ENCODE data around the gene TTC24.
"Not testable (repeated sequence)": the region's sequence is repeated elsewhere in the genome, so short reads cannot be mapped to it uniquely, and the experiment has no call there.

The TTC24 gene

DNA sequence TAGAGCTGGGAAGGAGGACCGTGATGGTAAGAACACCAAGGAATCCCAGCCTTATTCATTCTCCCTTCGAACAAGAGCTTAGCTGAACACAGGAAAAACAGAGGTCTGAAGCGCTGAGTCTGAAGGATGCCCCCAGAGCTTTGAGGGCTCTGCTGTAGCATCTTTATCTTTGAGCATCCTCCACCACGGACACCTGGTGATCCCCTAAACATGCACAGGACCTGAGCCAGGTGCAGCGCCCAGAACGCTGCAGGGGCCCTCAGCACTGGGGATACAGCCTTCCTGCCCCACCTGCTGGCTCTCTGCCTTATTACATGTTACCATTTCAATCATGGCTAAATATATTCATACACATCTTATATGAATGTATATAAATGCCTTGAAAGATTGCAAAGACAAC lies 29.5 kb downstream of the TTC24 start:
- DNase-seq (ENCODE audit: low spot score) = peak; percentile 63

- not testable (repeated sequence) for DNase-seq (ENCODE audit: low spot score)
These were observed 30.5 kb downstream of the TTC24 start for GRCh38 chr1:156610072-156610471.

DNA sequence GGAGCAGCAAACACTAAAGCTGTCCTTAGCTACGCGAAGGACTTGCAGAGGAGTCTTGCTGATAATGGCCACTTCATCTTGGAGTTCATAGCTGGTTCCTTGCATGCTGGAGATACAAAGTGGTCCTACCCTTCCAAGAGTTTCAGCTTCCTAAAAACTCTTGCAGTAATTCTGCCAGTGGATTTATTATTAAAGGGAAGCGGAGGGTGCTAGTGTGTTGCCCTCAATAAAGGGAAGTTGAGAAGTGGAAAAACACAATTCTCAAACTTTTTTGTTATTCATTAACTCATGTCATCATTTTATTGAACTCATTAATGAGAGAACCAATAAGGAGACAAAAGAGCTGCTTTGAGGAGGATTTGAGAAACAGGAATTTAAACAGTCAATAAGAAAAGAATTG lies 33.1 kb downstream of the TTC24 start:
- no peak for DNase-seq (ENCODE audit: low spot score)

DNA sequence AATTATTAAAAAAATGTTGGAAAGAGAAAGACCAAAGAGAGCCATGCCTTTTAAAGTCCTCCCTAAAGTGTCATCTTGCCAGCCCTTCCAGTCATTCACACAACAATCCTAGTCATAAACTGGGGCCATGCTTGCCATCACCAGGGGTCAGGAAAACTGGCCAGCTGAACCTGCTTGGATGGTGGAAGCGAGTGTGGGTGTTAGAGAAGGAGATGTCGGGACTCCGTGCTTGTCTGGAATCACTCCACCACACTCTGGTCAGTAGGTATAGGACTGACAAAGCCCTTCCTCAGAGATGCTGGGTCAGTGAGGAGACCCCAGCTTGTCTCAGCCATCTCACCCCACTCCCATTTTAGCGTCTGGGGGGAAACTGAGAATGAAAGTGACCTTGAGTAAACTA lies 36.4 kb downstream of the TTC24 start:
- no peak for DNase-seq (ENCODE audit: low spot score)

DNA sequence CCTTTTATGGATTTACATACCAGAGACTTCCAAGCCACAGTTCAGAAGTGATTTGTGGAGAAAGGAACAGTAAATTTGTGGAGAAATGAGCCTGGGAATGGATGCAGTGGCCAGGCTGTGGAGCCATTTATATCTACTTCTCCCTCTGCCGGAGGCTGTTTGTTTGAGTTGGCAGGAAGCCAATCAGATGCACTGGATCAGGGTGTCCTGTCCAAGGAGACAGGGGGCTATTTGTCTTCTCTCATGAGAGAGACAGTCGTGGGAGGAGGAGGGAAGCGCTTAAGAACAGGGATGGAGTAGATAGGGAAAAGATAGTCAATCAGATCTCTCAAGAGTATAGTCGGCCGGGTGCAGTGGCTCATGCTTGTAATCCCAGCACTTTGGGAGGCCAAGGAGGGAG lies 36.9 kb downstream of the TTC24 start:
- DNase-seq (ENCODE audit: low spot score) = no peak

DNA sequence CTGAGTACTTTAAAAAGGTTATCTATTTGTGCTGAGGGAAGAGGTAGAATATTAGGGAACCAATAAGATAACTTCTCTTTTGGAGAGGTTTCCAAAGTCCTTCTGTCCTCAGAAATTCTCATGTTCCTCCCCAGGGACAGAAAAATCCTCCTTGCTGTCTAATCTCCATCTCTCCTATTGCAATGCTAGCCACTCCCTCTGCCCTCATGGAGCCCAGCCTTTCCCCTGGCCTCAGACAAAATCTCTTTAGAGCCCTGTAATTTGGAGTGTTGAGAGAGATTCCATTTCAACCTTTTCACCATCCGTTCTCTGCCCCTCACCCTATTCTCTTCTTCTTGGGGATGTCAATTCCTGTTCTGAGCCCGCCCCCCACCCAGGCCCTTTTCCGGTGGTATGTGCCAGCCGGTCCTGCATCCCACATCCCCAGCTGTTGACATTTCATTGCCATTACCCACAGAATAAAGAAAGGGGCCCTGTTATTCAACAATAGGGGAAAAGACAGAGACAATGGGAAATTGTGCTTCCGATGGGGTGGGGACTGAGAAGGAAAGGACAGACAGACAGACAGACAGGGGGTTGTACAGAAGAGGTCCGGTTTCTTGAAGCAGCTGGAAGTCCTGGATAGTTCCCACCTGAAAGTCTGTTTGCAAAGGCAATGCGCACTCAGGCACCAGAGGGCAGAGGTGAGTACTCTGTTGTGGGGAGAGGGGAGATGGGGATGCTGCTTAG lies 39.5 kb downstream of the TTC24 start, which contains the start of gene HAPLN2:
TSS of gene HAPLN2 (plus strand) at position 563 of the 729 bp plus-strand sequence. CDS start 4,076 bp downstream, outside the sequence.
- no peak for DNase-seq (ENCODE audit: low spot score)

DNA sequence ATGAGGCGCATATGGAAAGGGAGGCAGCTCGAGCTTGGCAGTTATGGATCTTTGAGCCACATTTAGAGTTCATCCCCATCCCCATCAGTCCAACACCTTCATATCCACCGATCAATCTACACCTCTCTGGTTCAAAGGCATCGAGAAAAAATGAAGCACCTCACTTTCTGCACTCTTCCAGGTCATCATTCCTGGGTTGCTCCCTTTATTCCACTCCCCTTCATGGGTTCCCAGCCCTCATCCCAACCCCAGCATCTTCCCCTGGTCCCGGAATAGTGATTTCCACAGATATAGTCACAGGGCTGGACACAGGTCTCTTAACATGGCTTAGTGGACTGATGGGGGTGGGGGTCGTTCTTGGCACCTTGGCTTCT lies 40.0 kb downstream of the TTC24 start:
- DNase-seq (ENCODE audit: low spot score) = no peak

DNA sequence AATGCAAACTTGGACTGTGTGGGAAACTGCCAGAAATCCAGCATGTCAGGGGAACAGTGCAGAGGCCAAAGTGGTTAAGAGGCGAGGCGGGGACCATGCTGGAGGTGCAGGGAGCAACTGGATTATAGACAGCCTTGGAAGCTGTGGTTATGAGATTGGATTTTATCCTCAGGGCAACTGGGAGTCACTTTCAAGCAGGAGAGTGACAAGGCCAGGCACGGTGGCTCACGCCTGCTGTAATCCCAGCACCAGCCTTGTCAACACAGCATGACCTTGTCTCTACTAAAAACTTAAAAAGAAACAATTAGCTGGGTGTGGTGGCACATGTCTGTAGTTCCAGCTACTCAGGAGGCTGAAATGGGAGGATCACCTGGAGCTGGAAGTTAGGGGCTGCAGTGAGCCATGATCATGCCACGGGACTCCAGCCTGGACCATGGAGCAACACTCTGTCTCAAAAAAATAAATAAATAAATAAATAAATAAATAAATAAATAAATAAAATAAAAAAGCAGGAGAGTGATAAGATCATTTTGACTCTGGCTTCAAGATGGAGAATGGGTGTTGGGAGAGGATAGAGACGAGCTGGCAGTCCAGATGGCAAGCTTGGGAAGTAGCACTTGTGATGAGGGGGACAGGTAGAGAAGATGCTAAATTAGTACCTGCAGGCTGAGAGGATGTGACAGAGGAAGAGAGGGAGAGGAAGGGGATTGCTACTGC lies 43.2 kb downstream of the TTC24 start:
- DNase-seq (ENCODE audit: low spot score) = no peak

GRCh38 chr1:156623946-156624813 lies 44.7 kb downstream of the TTC24 start:
- DNase-seq (ENCODE audit: low spot score) = no peak

DNA sequence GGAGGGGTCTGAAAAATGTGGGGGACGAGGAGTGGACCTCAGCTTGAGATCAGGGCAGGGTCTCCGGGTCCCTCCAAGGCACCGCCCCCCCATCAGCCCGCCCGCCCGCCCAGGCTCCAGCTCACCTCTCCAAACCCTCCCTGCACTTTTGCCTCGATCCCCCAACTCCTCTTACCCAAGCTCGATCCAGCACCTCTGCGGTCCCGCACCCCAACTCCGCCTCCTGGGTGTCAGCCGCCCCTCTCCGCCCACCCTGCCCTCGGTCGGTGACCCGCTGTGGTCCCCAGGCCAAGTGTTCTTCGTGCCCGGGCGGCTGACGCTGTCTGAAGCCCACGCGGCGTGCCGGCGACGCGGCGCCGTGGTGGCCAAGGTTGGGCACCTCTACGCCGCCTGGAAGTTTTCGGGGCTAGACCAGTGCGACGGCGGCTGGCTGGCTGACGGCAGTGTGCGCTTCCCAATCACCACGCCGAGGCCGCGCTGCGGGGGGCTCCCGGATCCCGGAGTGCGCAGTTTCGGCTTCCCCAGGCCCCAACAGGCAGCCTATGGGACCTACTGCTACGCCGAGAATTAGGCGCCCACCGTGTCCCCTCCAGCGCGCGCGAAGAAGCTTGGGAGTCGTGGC lies 45.4 kb downstream of the TTC24 start:
- no peak for DNase-seq (ENCODE audit: low spot score)

- peak; percentile 57 for DNase-seq (ENCODE audit: low spot score)
These were observed 46.0 kb downstream of the TTC24 start for GRCh38 chr1:156625436-156626078.

DNA sequence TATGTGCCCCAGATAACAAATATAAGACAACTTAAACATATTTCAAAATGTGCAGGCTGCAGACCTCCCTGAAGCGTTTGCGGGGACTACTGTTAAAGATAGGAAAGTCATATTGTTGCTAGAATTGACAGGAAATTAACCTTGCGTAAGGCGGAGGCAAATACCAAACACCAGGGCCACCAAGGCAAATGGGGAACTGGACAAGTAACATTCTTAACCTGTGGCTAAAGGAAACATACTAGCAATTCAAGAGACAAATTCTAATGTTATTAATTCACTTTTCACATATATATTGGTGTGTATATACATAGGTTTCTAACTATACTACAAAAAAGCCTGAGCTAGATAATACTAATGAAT lies 46.5 kb downstream of the TTC24 start:
- no peak for DNase-seq (ENCODE audit: low spot score)

DNA sequence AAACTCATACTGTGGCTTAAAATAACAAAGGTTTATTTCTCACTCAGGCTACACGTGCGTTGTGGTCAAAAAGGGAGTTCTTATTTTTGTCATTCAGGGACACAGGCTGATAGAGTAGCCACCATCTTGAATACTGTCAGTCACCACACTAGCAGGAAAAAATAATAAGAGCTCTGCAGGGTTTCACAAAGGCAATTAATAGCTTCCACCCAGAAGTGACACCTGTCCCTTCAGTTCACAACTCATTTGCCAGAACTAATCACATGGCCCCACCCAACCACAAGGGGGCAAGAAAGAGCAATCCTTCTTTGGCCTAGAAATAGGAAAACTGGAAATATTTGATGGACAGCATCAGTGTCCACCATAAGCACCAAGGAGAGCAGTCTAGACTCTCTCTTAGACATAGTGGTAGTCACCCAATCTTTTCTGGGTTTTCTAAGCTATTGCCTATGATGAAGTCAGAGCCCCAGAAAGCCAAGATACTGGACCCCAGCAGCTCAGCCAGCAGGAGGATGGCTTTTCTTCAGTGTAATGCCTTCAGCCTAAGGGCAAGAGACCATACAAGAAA lies 47.9 kb downstream of the TTC24 start:
- peak; percentile 65 for DNase-seq (ENCODE audit: low spot score)

- DNase-seq (ENCODE audit: low spot score) = no peak
These were observed 50.4 kb downstream of the TTC24 start for GRCh38 chr1:156629823-156630449.

GRCh38 chr1:156631152-156631551 lies 51.6 kb downstream of the TTC24 start:
- DNase-seq (ENCODE audit: low spot score) = not testable (repeated sequence)

DNA sequence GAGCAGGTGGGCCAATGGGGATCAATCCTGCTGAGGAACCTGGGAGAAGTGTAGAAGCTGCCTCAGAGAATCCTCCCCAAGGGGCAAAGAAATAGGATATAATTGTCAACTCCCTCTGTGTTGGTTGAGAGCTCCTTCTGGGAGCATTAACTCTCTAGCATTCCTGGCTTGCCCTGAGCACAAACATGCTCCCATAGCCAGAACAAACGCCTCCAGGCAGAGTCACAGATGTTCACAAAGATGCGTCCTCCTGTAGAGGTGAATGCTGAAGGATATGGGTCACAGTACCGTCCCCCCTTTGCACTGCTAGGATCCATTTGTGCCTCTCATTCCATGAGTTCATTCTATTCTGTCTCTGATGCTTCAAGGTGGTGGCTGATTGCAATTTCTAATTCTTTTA lies 52.8 kb downstream of the TTC24 start:
- DNase-seq (ENCODE audit: low spot score) = no peak

All from germinal center (tissue), 1 donor.